ENCODE results near the gene PSAT1. TPM values are rescaled to one million over a fixed set of nuclear protein-coding genes. Genes with fewer than 3 reads are reported as not detected.

Gene PSAT1
- total RNA-seq, 1 experiment from 2014 or later = 215 TPM

DNA sequence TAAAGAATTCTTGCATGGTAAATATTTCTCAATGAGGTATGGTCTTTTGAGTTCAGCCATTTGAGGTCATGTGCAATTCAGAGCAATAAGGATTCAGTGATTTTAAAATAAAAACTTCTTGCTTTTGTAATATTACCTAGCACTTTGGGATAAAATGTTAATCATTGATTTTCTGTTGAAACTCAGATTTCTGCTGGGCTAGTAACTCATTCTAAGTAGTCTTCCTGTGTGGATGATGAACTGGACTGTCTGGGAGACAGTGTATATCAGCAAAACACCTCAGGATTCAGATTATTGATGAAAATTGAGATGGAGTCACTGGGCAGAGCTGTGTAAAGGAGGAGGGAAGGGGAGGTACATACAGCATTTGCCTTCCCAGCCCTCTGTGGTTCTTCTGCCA, 10.8 kb upstream of the PSAT1 start:
- Histone ChIP-seq H4K91ac (ENCODE audit: insufficient read length, low read depth, low read length) (no peak overlapping the region), H2BK120ac (ENCODE audit: low read depth, low read length, poor library complexity, severe bottlenecking) (no peak overlapping the region), H2BK15ac (ENCODE audit: low read depth, low read length) (no peak overlapping the region), H2AK5ac (ENCODE audit: insufficient read length, low read length) (no peak overlapping the region), H4K20me1 (ENCODE audit: control insufficient read depth, insufficient read depth, insufficient read length) (no peaks in the 10 kb centered on the region), H3K79me1 (ENCODE audit: insufficient read depth, low read depth, low read length, poor library complexity, severe bottlenecking) (no peaks in the 10 kb centered on the region), H2BK20ac (ENCODE audit: low read depth, low read length, poor library complexity, severe bottlenecking) (no peak overlapping the region), H3K4ac (ENCODE audit: low read depth, low read length) (no peak overlapping the region), H3K9ac (ENCODE audit: extremely low read depth, insufficient read length, low read length) (no peak overlapping the region), H2AFZ (ENCODE audit: low read length) (no peak overlapping the region), H3K56ac (ENCODE audit: insufficient read length, low read depth, low read length) (no peak overlapping the region), H3K79me2 (ENCODE audit: insufficient read depth, low read length) (no peaks in the 10 kb centered on the region), H2BK12ac (ENCODE audit: insufficient read length, low read depth, low read length) (no peak overlapping the region), H4K5ac (ENCODE audit: insufficient read length, low read depth, low read length) (no peak overlapping the region), H3K27me3 (ENCODE audit: insufficient read depth, low read length) (no peaks in the 10 kb centered on the region), H3K18ac (ENCODE audit: insufficient read length, low read depth, low read length) (no peak overlapping the region), H3K9me3 (ENCODE audit: control insufficient read depth, low read depth, low read length) (no peaks in the 10 kb centered on the region), H3K14ac (ENCODE audit: insufficient read depth, low read length) (no peak overlapping the region), H3K23me2 (ENCODE audit: insufficient read length, low read depth, low read length, poor library complexity, severe bottlenecking) (no peaks in the 10 kb centered on the region), H4K8ac (replicated peaks; ENCODE audit: insufficient read length, low read depth, low read length) (no peak overlapping the region), H3K27ac (ENCODE audit: insufficient read length, low read depth, low read length) (no peak overlapping the region), H3K4me1 (ENCODE audit: insufficient read depth, low read length) (no peaks in the 10 kb centered on the region), H2BK5ac (ENCODE audit: insufficient read length, low read length) (no peak overlapping the region), H3K4me2 (ENCODE audit: insufficient read depth, insufficient read length, low read length) (no peak overlapping the region), H3T11ph (ENCODE audit: low read length) (no peak overlapping the region), H3K23ac (ENCODE audit: insufficient read length, low read depth, low read length) (no peak overlapping the region)
- Mint-ChIP-seq H3K36me3 (ENCODE audit: insufficient read depth in 1 of 3, low read depth in 3 of 3) (peaks cover 3 to 7% (median 3%) of the 10 kb centered on the region in 3 experiments; a peak in 5 of 7 replicates), H3K4me3 (no peak overlapping the region), H3K4me1 (peaks cover 6% of the 10 kb centered on the region in 2 experiments), H3K9me3 (peaks cover 3% of the 10 kb centered on the region in 2 experiments; a peak in 2 of 5 replicates), H3K27me3 (ENCODE audit: low read depth) (no peaks in the 10 kb centered on the region; the same call in 1 of the 2 replicates), H3K27ac (no peak overlapping the region)
- DNase-seq = no peak
- TF ChIP-seq CTCF (conservative IDR thresholded peaks at IDR 0.05) = no peak
